Activated CD4-positive, alpha-beta T cell treated with anti-CD3 and anti-CD28 coated beads for 36 hours (primary cell): ENCODE results near the gene FRG2B. TPM values are rescaled to one million over a fixed set of nuclear protein-coding genes. Genes with fewer than 3 reads are reported as not detected.
"Not testable (repeated sequence)": the region's sequence is repeated elsewhere in the genome, so short reads cannot be mapped to it uniquely, and the experiment has no call there.

Experiments
- ATAC-seq: fragments of 200-7000 bp; cut with Tn5 transposase; one replicate; pipeline ENCODE4 v1.10.0; 2021; ENCODE audit warnings: mild to moderate bottlenecking, moderate library complexity
- CTCF ChIA-PET: fragments of 350-600 bp; sonication (Branson Sonifier 250); formaldehyde crosslinking; loops from one replicate; lab custom pipeline; 2021; ENCODE audit warnings: antibody characterized with exemption; lab: Charles Lee
- POLR2A ChIA-PET: fragments of 350-600 bp; sonication (Branson Sonifier 250); formaldehyde crosslinking; loops from one replicate; lab custom pipeline; 2021; ENCODE audit warnings: antibody characterized with exemption, inconsistent platforms; lab: Charles Lee
- DNase-seq: peaks from one replicate; pipeline ENCODE4 v3.0.0-alpha.2; 2020
- H3K27ac Mint-ChIP-seq: one replicate; pipeline ENCODE4 v1.8.0; 2021; ENCODE audit warnings: mixed read lengths
- H3K27me3 Mint-ChIP-seq: one replicate; pipeline ENCODE4 v1.8.0; 2021; ENCODE audit warnings: mixed read lengths
- H3K36me3 Mint-ChIP-seq: one replicate; pipeline ENCODE4 v1.8.0; 2021; ENCODE audit warnings: low read depth, mixed read lengths
- H3K4me1 Mint-ChIP-seq: one replicate; pipeline ENCODE4 v1.8.0; 2021; ENCODE audit warnings: mixed read lengths
- H3K4me3 Mint-ChIP-seq: one replicate; pipeline ENCODE4 v1.8.0; 2021; ENCODE audit warnings: mild to moderate bottlenecking, moderate library complexity, mixed read lengths
- H3K9me3 Mint-ChIP-seq: one replicate; pipeline ENCODE4 v1.8.0; 2021; ENCODE audit warnings: low read depth, mixed read lengths
- intact Hi-C, 2 experiments: fragments of 100-400 bp; cut with DNase I in 1 of 2; cut with micrococcal nuclease in 1 of 2; formaldehyde crosslinking; loops; one replicate each; pipeline versions ENCODE4 v1.14.2 to v1.15.1; 2022 to 2024; cut with DNase I, micrococcal nuclease
- total RNA-seq, 2 experiments: library from RNA; stranded (reverse); gene quantifications; one replicate each; pipeline ENCODE4 v1.2.3, GENCODE V29; 2021

FRG2B gene
- total RNA-seq, 2 experiments from 2014 or later: not detected

GRCh38 chr10:133622544-133622943, 4.1 kb downstream of the FRG2B start:
- H3K36me3 Mint-ChIP-seq, DNase-seq, ATAC-seq, POLR2A ChIA-PET, H3K4me1 Mint-ChIP-seq, CTCF ChIA-PET, H3K9me3 Mint-ChIP-seq, H3K27ac Mint-ChIP-seq, intact Hi-C loops, H3K4me3 Mint-ChIP-seq: not testable (repeated sequence)
- H3K27me3 Mint-ChIP-seq: peaks cover 14% of the 10 kb centered on the region

GRCh38 chr10:133618851-133619250, 7.7 kb downstream of the FRG2B start:
- intact Hi-C loops: no loop called here
- no peak overlapping the region for H3K4me3 Mint-ChIP-seq
- CTCF ChIA-PET: interaction anchor here (0.9 kb wide), 1 partner anchor 289 kb away, joined by 3 read pairs; no protein-coding TSS in a partner anchor
- no peak for ATAC-seq
- POLR2A ChIA-PET: no interaction called here
- no peak for DNase-seq
- no peaks in the 10 kb centered on the region for H3K36me3 Mint-ChIP-seq
- peaks cover 14% of the 10 kb centered on the region for H3K27me3 Mint-ChIP-seq
- H3K9me3 Mint-ChIP-seq: no peaks in the 10 kb centered on the region
- no peaks in the 10 kb centered on the region for H3K4me1 Mint-ChIP-seq
- H3K27ac Mint-ChIP-seq: no peak overlapping the region

- Mint-ChIP-seq H3K4me3 (no peak overlapping the region), H3K27ac (no peak overlapping the region), H3K27me3 (peaks cover 14% of the 10 kb centered on the region), H3K9me3 (peaks cover 2% of the 10 kb centered on the region), H3K4me1 (no peaks in the 10 kb centered on the region), H3K36me3 (no peaks in the 10 kb centered on the region)
- intact Hi-C loops: no loop called here
- ATAC-seq: no peak
- ChIA-PET CTCF (interaction anchor here (2.0 kb wide), 1 partner anchor 10 kb away, joined by 11 read pairs; no protein-coding TSS in a partner anchor), POLR2A (no interaction called here)
- DNase-seq: no peak
Observed at GRCh38 chr10:133617196-133617595, 9.4 kb downstream of the FRG2B start.

- ATAC-seq (no peak), DNase-seq (no peak)
- no peaks in the 10 kb centered on the region for H3K36me3 Mint-ChIP-seq
- H3K4me1 Mint-ChIP-seq: no peaks in the 10 kb centered on the region
- peaks cover 10% of the 10 kb centered on the region for H3K27me3 Mint-ChIP-seq
- no peak overlapping the region for H3K27ac Mint-ChIP-seq
- ChIA-PET POLR2A (no interaction called here), CTCF (interaction anchor here (1.3 to 2.0 kb wide), 2 partner anchors 10 to 19 kb away, joined by 3 to 11 read pairs; no protein-coding TSS in a partner anchor)
- H3K4me3 Mint-ChIP-seq: no peak overlapping the region
- H3K9me3 Mint-ChIP-seq: peaks cover 6% of the 10 kb centered on the region
- intact Hi-C loops: no loop called here
Observed at GRCh38 chr10:133616371-133617130, 10.0 kb downstream of the FRG2B start.

GRCh38 chr10:133614830-133615580, 11.6 kb downstream of the FRG2B start:
- ATAC-seq: no peak

GRCh38 chr10:133613699-133614098, 12.9 kb downstream of the FRG2B start:
- intact Hi-C loops: no loop called here
- H3K36me3 Mint-ChIP-seq: no peaks in the 10 kb centered on the region
- DNase-seq: no peak
- CTCF ChIA-PET: interaction anchor here (0.7 to 1.6 kb wide), 2 partner anchors 19 to 542 kb away, joined by 3 to 5 read pairs; no protein-coding TSS in a partner anchor
- no peak overlapping the region for H3K27ac Mint-ChIP-seq
- no peaks in the 10 kb centered on the region for H3K4me1 Mint-ChIP-seq
- peaks cover 14% of the 10 kb centered on the region for H3K27me3 Mint-ChIP-seq
- H3K9me3 Mint-ChIP-seq: peaks cover 12% of the 10 kb centered on the region
- POLR2A ChIA-PET: no interaction called here
- H3K4me3 Mint-ChIP-seq: no peak overlapping the region
- no peak for ATAC-seq

More at GRCh38 chr10:133614830-133615580, 11.6 kb downstream of the FRG2B start:
- POLR2A ChIA-PET: no interaction called here
- no peaks in the 10 kb centered on the region for H3K4me1 Mint-ChIP-seq
- intact Hi-C loops: no loop called here
- no peak overlapping the region for H3K27ac Mint-ChIP-seq
- H3K4me3 Mint-ChIP-seq: no peak overlapping the region
- CTCF ChIA-PET: interaction anchor here (1.3 kb wide), 1 partner anchor 17 kb away, joined by 3 read pairs; no protein-coding TSS in a partner anchor
- DNase-seq: no peak
- no peaks in the 10 kb centered on the region for H3K36me3 Mint-ChIP-seq
- H3K27me3 Mint-ChIP-seq: peaks cover 9% of the 10 kb centered on the region
- peaks cover 9% of the 10 kb centered on the region for H3K9me3 Mint-ChIP-seq

- Mint-ChIP-seq H3K4me1 (no peaks in the 10 kb centered on the region), H3K27ac (no peak overlapping the region), H3K4me3 (no peak overlapping the region), H3K27me3 (peaks cover 29% of the 10 kb centered on the region), H3K36me3 (no peaks in the 10 kb centered on the region), H3K9me3 (peaks cover 16% of the 10 kb centered on the region)
- POLR2A ChIA-PET: no interaction called here
- CTCF ChIA-PET: no interaction called here
- DNase-seq (no peak), ATAC-seq (no peak)
- intact Hi-C loops: no loop called here
Observed at GRCh38 chr10:133611079-133611478, 15.5 kb downstream of the FRG2B start.

GRCh38 chr10:133608855-133609254, 17.7 kb downstream of the FRG2B start:
- no peak for ATAC-seq
- no peak for DNase-seq
- H3K4me1 Mint-ChIP-seq: no peaks in the 10 kb centered on the region
- no peak overlapping the region for H3K4me3 Mint-ChIP-seq
- CTCF ChIA-PET: no interaction called here
- no peaks in the 10 kb centered on the region for H3K36me3 Mint-ChIP-seq
- peaks cover 42% of the 10 kb centered on the region for H3K27me3 Mint-ChIP-seq
- POLR2A ChIA-PET: no interaction called here
- H3K9me3 Mint-ChIP-seq: peaks cover 16% of the 10 kb centered on the region
- no peak overlapping the region for H3K27ac Mint-ChIP-seq
- intact Hi-C loops: no loop called here

GRCh38 chr10:133603434-133603833, 23.2 kb downstream of the FRG2B start:
- ATAC-seq, DNase-seq, H3K9me3 Mint-ChIP-seq, H3K27ac Mint-ChIP-seq, H3K36me3 Mint-ChIP-seq, POLR2A ChIA-PET, H3K4me1 Mint-ChIP-seq, H3K4me3 Mint-ChIP-seq, intact Hi-C loops, CTCF ChIA-PET: not testable (repeated sequence)
- peaks cover 54% of the 10 kb centered on the region for H3K27me3 Mint-ChIP-seq

- H3K9me3 Mint-ChIP-seq: no peaks in the 10 kb centered on the region
- H3K4me3 Mint-ChIP-seq: no peak overlapping the region
Observed at GRCh38 chr10:133600657-133601056, 25.9 kb downstream of the FRG2B start.

GRCh38 chr10:133599869-133600268, 26.7 kb downstream of the FRG2B start:
- H3K27ac Mint-ChIP-seq, intact Hi-C loops, H3K9me3 Mint-ChIP-seq, ATAC-seq, H3K4me1 Mint-ChIP-seq, H3K4me3 Mint-ChIP-seq, DNase-seq, H3K36me3 Mint-ChIP-seq, CTCF ChIA-PET, POLR2A ChIA-PET: not testable (repeated sequence)
- peaks cover 50% of the 10 kb centered on the region for H3K27me3 Mint-ChIP-seq

More at GRCh38 chr10:133600657-133601056, 25.9 kb downstream of the FRG2B start:
- Mint-ChIP-seq H3K27me3 (peaks cover 50% of the 10 kb centered on the region), H3K4me1 (no peaks in the 10 kb centered on the region), H3K36me3 (no peaks in the 10 kb centered on the region), H3K27ac (no peak overlapping the region)
- POLR2A ChIA-PET: no interaction called here
- no peak for ATAC-seq
- intact Hi-C loops: no loop called here
- no peak for DNase-seq
- CTCF ChIA-PET: no interaction called here
